Kidney (tissue), 14 donors: ENCODE measurements around the gene MAP3K3. TPM values are rescaled to one million over a fixed set of nuclear protein-coding genes. Genes with fewer than 3 reads are reported as not detected.
A peak's percentile ranks its signal among the peaks of the same experiment; 100 is the strongest.

Source experiments
- DNase-seq, 5 donors: peaks; one replicate each; pipeline ENCODE4 v3.0.0-alpha.2; 2013 to 2020
- FAIRE-seq: peaks from 2 replicates; lab custom pipeline; 2012; peaks lifted over from hg19 to GRCh38; lab: Jason Lieb, UNC
- H3K27ac ChIP-seq, 2 donors: one replicate each; pipeline ENCODE4 v1.7.0; 2013; ENCODE audit warnings: low read depth in 2 of 2, low read length in 2 of 2, inconsistent platforms in 1 of 2
- H3K27me3 ChIP-seq: one replicate; pipeline ENCODE4 v1.7.1; 2013; ENCODE audit warnings: low read length, inconsistent platforms; ENCODE audit not compliant: control insufficient read depth, insufficient read depth
- H3K36me3 ChIP-seq, 3 donors: one replicate each; pipeline versions ENCODE4 v1.7.0 to v1.7.1; 2013; ENCODE audit warnings: low read length in 3 of 3, control low read depth in 1 of 3, inconsistent platforms in 1 of 3; ENCODE audit not compliant: insufficient read depth in 3 of 3, control insufficient read depth in 2 of 3
- H3K4me1 ChIP-seq, 3 donors: one replicate each; pipeline versions ENCODE4 v1.7.0 to v1.7.1; 2013; ENCODE audit warnings: low read length in 3 of 3, inconsistent platforms in 1 of 3, low read depth in 1 of 3; ENCODE audit not compliant: control insufficient read depth in 2 of 3, insufficient read depth in 2 of 3
- H3K4me3 ChIP-seq, 3 donors: one replicate each; pipeline versions ENCODE4 v1.7.0 to v1.8.1; 2013; ENCODE audit warnings: low read length in 3 of 3, control low read depth in 1 of 3, inconsistent platforms in 1 of 3
- H3K9ac ChIP-seq, 3 donors: one replicate each; pipeline versions ENCODE4 v1.7.0 to v1.7.1; 2013; ENCODE audit warnings: low read length in 3 of 3, control low read depth in 1 of 3, inconsistent platforms in 1 of 3
- H3K9me3 ChIP-seq, 3 donors: one replicate each; pipeline versions ENCODE4 v1.7.0 to v1.7.1; 2013; ENCODE audit warnings: low read length in 3 of 3, control low read depth in 1 of 3, inconsistent platforms in 1 of 3; ENCODE audit not compliant: control insufficient read depth in 2 of 3, insufficient read depth in 1 of 3
- intact Hi-C: fragments of 100-400 bp; cut with DNase I; formaldehyde crosslinking; loops from one replicate; pipeline ENCODE4 v1.11.1; 2022
- polyA plus RNA-seq: library from polyadenylated mRNA; stranded (reverse); fragments of 350-450 nt; fragmentation: Illumina TruSeq; extraction: RNeasy Lipid Tissue Mini Kit (QIAGEN cat#74804); gene quantifications from one replicate; pipeline ENCODE4 v1.2.3, GENCODE V29; 2014; ENCODE audit warnings: low read depth, low replicate concordance; ENCODE audit not compliant: insufficient read depth
- total RNA-seq: library from RNA; stranded (reverse); fragmentation: NEBNext Ultra II Directional; extraction: Animal tissue kit (Norgen Biotek cat#: 25700); gene quantifications from one replicate; pipeline ENCODE4 v1.2.1, GENCODE V29; 2021
- TF ChIP-seq, protein P1 (sequence below): IDR thresholded peaks from 3 replicates; pipeline ENCODE4 v1.5.1; 2012; ENCODE audit warnings: mild to moderate bottlenecking, moderate library complexity, borderline replicate concordance; ENCODE audit not compliant: insufficient read depth; ENCODE audit errors: extremely low read depth
- donor health status: control.
- donor health status: control.
- donor health status: control.
- donor health status: control.
- donor health status: control.
- donor health status: DM: yes; HTN: yes; CAD: no.
- donor health status: Normal renal cell carcinoma (clear cell type).

The MAP3K3 gene
- total and polyA plus RNA-seq, 2 donors from 2014 or later = 17.4 to 50.5 TPM

DNA sequence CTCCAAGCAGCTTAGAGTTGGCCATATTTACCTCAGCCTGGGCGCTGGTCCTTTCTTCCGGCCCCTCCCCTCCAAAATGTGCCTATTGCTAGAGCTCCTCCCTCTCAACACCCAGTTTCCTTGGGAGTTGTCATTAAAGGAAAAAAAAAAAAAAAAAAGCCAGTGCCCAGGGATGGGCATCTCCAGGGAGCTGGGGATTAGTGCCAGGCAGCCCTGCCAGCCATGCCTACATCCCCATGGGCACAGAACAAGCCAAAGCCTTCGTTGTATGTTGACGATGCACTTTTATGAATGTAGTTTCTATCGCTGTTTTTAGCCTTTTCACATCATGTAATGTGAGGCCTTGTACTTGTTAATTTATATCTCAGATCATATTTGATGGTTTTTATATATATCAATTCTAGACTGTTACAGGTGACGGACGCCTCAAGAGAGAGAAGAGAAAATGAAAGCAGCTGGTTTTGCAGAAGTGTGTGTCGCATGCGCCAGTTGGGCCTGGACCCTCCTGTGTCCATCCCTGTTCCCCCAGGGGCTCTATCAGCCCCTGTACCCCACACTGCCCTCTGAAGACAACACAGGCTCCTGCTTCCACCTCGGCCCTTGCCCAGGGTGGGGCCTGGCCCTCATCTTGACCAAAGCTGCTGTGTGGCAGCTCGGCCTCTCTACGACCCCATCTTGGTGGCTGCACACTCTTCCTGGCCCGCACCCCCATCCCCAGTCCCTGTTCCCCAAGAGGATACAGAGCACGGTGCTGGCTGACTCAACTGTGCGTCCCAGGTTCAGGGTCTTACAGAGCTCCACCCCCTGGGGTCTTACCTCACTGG is 72.9 kb downstream of the MAP3K3 start:
- H3K27me3 ChIP-seq = no peaks in the 10 kb centered on the region
- TF ChIP-seq, protein P1, sequence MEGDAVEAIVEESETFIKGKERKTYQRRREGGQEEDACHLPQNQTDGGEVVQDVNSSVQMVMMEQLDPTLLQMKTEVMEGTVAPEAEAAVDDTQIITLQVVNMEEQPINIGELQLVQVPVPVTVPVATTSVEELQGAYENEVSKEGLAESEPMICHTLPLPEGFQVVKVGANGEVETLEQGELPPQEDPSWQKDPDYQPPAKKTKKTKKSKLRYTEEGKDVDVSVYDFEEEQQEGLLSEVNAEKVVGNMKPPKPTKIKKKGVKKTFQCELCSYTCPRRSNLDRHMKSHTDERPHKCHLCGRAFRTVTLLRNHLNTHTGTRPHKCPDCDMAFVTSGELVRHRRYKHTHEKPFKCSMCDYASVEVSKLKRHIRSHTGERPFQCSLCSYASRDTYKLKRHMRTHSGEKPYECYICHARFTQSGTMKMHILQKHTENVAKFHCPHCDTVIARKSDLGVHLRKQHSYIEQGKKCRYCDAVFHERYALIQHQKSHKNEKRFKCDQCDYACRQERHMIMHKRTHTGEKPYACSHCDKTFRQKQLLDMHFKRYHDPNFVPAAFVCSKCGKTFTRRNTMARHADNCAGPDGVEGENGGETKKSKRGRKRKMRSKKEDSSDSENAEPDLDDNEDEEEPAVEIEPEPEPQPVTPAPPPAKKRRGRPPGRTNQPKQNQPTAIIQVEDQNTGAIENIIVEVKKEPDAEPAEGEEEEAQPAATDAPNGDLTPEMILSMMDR = no peak
- DNase-seq (peak in 1 of 5 donors; percentile 74), FAIRE-seq (no peak)
- peaks cover 4 to 25% (median 21%) of the 10 kb centered on the region in 3 donors for H3K36me3 ChIP-seq
- no peak overlapping the region for H3K4me3 ChIP-seq
- H3K9ac ChIP-seq = no peak overlapping the region
- H3K9me3 ChIP-seq = no peaks in the 10 kb centered on the region
- no peak overlapping the region for H3K27ac ChIP-seq
- intact Hi-C loops = no loop called here
- peaks cover 0 to 11% (median 0%) of the 10 kb centered on the region in 3 donors for H3K4me1 ChIP-seq

DNA sequence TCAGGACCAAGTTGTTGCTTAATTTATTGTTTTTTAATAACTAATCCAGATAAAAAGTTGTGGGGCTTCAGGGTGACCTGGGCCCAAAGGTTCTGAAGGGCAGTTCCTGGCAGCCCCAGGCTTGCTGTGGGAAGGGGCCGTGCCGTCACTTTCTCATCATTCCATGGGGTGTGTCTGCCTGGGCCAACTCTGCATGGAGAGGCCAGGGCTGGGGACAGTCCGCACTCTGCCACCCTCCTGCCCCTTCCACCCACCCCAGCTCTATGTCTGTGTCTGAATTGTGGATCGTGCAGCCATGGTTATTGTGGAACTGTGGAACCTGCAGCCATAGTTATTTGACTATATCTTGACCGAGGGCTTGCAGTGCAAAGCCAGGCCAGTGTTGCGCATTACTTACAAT is 73.7 kb downstream of the MAP3K3 start:
- DNase-seq (no peak), FAIRE-seq (no peak)
- Histone ChIP-seq H3K36me3 (peaks cover 0 to 19% (median 15%) of the 10 kb centered on the region in 3 donors), H3K9ac (no peak overlapping the region), H3K4me3 (no peak overlapping the region), H3K4me1 (peaks cover 0 to 11% (median 0%) of the 10 kb centered on the region in 3 donors), H3K27me3 (no peaks in the 10 kb centered on the region), H3K27ac (no peak overlapping the region), H3K9me3 (no peaks in the 10 kb centered on the region)
- TF ChIP-seq, protein P1 = no peak
- intact Hi-C loops = no loop called here

- H3K27ac ChIP-seq = no peak overlapping the region
- peak in 4 of 5 donors; percentile 31 to 74 (median 44) for DNase-seq
- no peaks in the 10 kb centered on the region for H3K27me3 ChIP-seq
- peaks cover 0 to 13% (median 10%) of the 10 kb centered on the region in 3 donors for H3K36me3 ChIP-seq
- FAIRE-seq = no peak
- TF ChIP-seq, protein P1 = no peak
- H3K9me3 ChIP-seq = no peaks in the 10 kb centered on the region
- no peak overlapping the region for H3K4me3 ChIP-seq
- no peak overlapping the region for H3K9ac ChIP-seq
- intact Hi-C loops = no loop called here
- peaks cover 0 to 13% (median 0%) of the 10 kb centered on the region in 3 donors for H3K4me1 ChIP-seq
Measured at GRCh38 chr17:63696381-63696961, 74.3 kb downstream of the MAP3K3 start.
